H9 (cell line): Measurements from ENCODE around the gene MYO3A. TPM values are rescaled to one million over a fixed set of nuclear protein-coding genes. Genes with fewer than 3 reads are reported as not detected.

Experiments
- DNase-seq: peaks from one replicate; pipeline ENCODE4 v3.0.0-alpha.2; 2017
- H2AFZ ChIP-seq: one replicate; pipeline ENCODE4 v1.6.1; 2013; ENCODE audit warnings: mild to moderate bottlenecking, low read length, control low read depth, moderate library complexity
- H2AK5ac ChIP-seq: 2 replicates; pipeline ENCODE4 v1.6.1; 2013; ENCODE audit warnings: low read length, control low read depth, mixed read lengths; ENCODE audit not compliant: insufficient read length
- H2BK120ac ChIP-seq: one replicate; pipeline ENCODE4 v1.6.1; 2013; ENCODE audit warnings: low read depth, mild to moderate bottlenecking, low read length, control low read depth, inconsistent platforms; ENCODE audit not compliant: poor library complexity, severe bottlenecking
- H2BK12ac ChIP-seq: 2 replicates; pipeline ENCODE4 v1.6.1; 2013; ENCODE audit warnings: low read length, control low read depth, mixed read lengths, low read depth; ENCODE audit not compliant: insufficient read length
- H2BK15ac ChIP-seq: 2 replicates; pipeline ENCODE4 v1.6.1; 2013; ENCODE audit warnings: low read depth, low read length, control low read depth
- H2BK20ac ChIP-seq: one replicate; pipeline ENCODE4 v1.6.1; 2013; ENCODE audit warnings: low read depth, mild to moderate bottlenecking, low read length, control low read depth, inconsistent platforms; ENCODE audit not compliant: poor library complexity, severe bottlenecking
- H2BK5ac ChIP-seq: 2 replicates; pipeline ENCODE4 v1.6.1; 2013; ENCODE audit warnings: low read length, control low read depth, mixed read lengths; ENCODE audit not compliant: insufficient read length
- H3K14ac ChIP-seq: 2 replicates; pipeline ENCODE4 v1.6.1; 2013; ENCODE audit warnings: low read length, control low read depth; ENCODE audit not compliant: insufficient read depth
- H3K18ac ChIP-seq: 2 replicates; pipeline ENCODE4 v1.6.1; 2013; ENCODE audit warnings: low read depth, mild to moderate bottlenecking, mixed read lengths, low read length, control low read depth; ENCODE audit not compliant: insufficient read length
- H3K23ac ChIP-seq: 2 replicates; pipeline ENCODE4 v1.6.1; 2013; ENCODE audit warnings: low read length, control low read depth, mixed read lengths, low read depth; ENCODE audit not compliant: insufficient read length
- H3K23me2 ChIP-seq: 2 replicates; pipeline ENCODE4 v1.6.1; 2013; ENCODE audit warnings: low read depth, mild to moderate bottlenecking, mixed read lengths, low read length, control low read depth; ENCODE audit not compliant: insufficient read length, poor library complexity, severe bottlenecking
- H3K27ac ChIP-seq: 2 replicates; pipeline ENCODE4 v1.5.1; 2013; ENCODE audit warnings: low read length, control low read depth, mixed read lengths, low read depth; ENCODE audit not compliant: insufficient read length
- H3K27me3 ChIP-seq: 2 replicates; pipeline ENCODE4 v1.6.1; 2013; ENCODE audit warnings: low read length, control low read depth, inconsistent platforms; ENCODE audit not compliant: insufficient read depth
- H3K4ac ChIP-seq: 2 replicates; pipeline ENCODE4 v1.6.1; 2013; ENCODE audit warnings: low read depth, mild to moderate bottlenecking, control low read depth, inconsistent platforms, low read length, moderate library complexity
- H3K4me1 ChIP-seq: 2 replicates; pipeline ENCODE4 v1.6.1; 2013; ENCODE audit warnings: low read length, control low read depth, inconsistent platforms; ENCODE audit not compliant: insufficient read depth
- H3K4me2 ChIP-seq: 2 replicates; pipeline ENCODE4 v1.6.1; 2013; ENCODE audit warnings: low read length, control low read depth, mixed read lengths; ENCODE audit not compliant: insufficient read length, insufficient read depth
- H3K56ac ChIP-seq: 2 replicates; pipeline ENCODE4 v1.6.1; 2013; ENCODE audit warnings: low read depth, mild to moderate bottlenecking, mixed read lengths, low read length, control low read depth; ENCODE audit not compliant: insufficient read length
- H3K79me1 ChIP-seq: 2 replicates; pipeline ENCODE4 v1.6.1; 2013; ENCODE audit warnings: low read depth, mild to moderate bottlenecking, moderate library complexity, low read length, control low read depth, inconsistent platforms; ENCODE audit not compliant: insufficient read depth, poor library complexity, severe bottlenecking
- H3K79me2 ChIP-seq: 2 replicates; pipeline ENCODE4 v1.6.1; 2013; ENCODE audit warnings: low read length, control low read depth, inconsistent platforms; ENCODE audit not compliant: insufficient read depth
- H3K9ac ChIP-seq: 2 replicates; pipeline ENCODE4 v1.6.1; 2013; ENCODE audit warnings: low read length, control low read depth, mixed read lengths; ENCODE audit not compliant: insufficient read length; ENCODE audit errors: extremely low read depth
- H3K9me3 ChIP-seq: one replicate; pipeline ENCODE4 v1.6.1; 2013; ENCODE audit warnings: low read depth, low read length, inconsistent platforms; ENCODE audit not compliant: control insufficient read depth
- H3T11ph ChIP-seq: one replicate; pipeline ENCODE4 v1.6.1; 2013; ENCODE audit warnings: mild to moderate bottlenecking, low read length, control low read depth, inconsistent platforms
- H4K20me1 ChIP-seq: one replicate; pipeline ENCODE4 v1.6.1; 2013; ENCODE audit not compliant: control insufficient read depth, insufficient read length, insufficient read depth
- H4K5ac ChIP-seq: 2 replicates; pipeline ENCODE4 v1.6.1; 2013; ENCODE audit warnings: low read depth, mild to moderate bottlenecking, mixed read lengths, low read length, control low read depth; ENCODE audit not compliant: insufficient read length
- H4K8ac ChIP-seq: replicated peaks from 2 replicates; pipeline ENCODE4 v1.6.1; 2013; ENCODE audit warnings: low read length, control low read depth, mixed read lengths, low read depth; ENCODE audit not compliant: insufficient read length
- H4K91ac ChIP-seq: 2 replicates; pipeline ENCODE4 v1.6.1; 2013; ENCODE audit warnings: low read depth, mild to moderate bottlenecking, moderate library complexity, mixed read lengths, low read length, control low read depth; ENCODE audit not compliant: insufficient read length
- H3K27ac Mint-ChIP-seq, 3 experiments: 2 replicates in 2 of 3; 3 replicates in 1 of 3; pipeline ENCODE4 v1.8.0; 2020 to 2021; ENCODE audit warnings: mixed read lengths in 3 of 3, mild to moderate bottlenecking in 1 of 3, moderate library complexity in 1 of 3
- H3K27me3 Mint-ChIP-seq: 2 replicates; pipeline ENCODE4 v1.8.0; 2021; ENCODE audit warnings: low read depth, mild to moderate bottlenecking, moderate library complexity, mixed read lengths
- H3K36me3 Mint-ChIP-seq, 3 experiments: 2 replicates in 2 of 3; 3 replicates in 1 of 3; pipeline ENCODE4 v1.8.0; 2020 to 2021; ENCODE audit warnings: low read depth in 3 of 3, mixed read lengths in 3 of 3; ENCODE audit not compliant: insufficient read depth in 1 of 3
- H3K4me1 Mint-ChIP-seq, 2 experiments: 2 replicates each; pipeline ENCODE4 v1.8.0; 2020; ENCODE audit warnings: mixed read lengths in 2 of 2
- H3K4me3 Mint-ChIP-seq, 2 experiments: 2 replicates in 1 of 2; 3 replicates in 1 of 2; pipeline ENCODE4 v1.8.0; 2020 to 2021; ENCODE audit warnings: mild to moderate bottlenecking in 2 of 2, mixed read lengths in 2 of 2, moderate library complexity in 1 of 2
- H3K9me3 Mint-ChIP-seq, 2 experiments: 2 replicates in 1 of 2; 3 replicates in 1 of 2; pipeline ENCODE4 v1.8.0; 2020; ENCODE audit warnings: mild to moderate bottlenecking in 2 of 2, mixed read lengths in 2 of 2, moderate library complexity in 1 of 2
- WGBS: extraction: QIAGEN DNeasy Blood & Tissue Kit; methylation state at CpG from one replicate; pipeline ENCODE4 v1.1.7; 2013; ENCODE audit warnings: missing lambda C conversion rate, low lambda C conversion rate, mixed read lengths; ENCODE audit not compliant: insufficient read length; ENCODE audit errors: extremely low coverage; 5-methylcytosine and 5-hydroxymethylcytosine counted together
- total RNA-seq: library from RNA; stranded (reverse); gene quantifications from 2 replicates; pipeline ENCODE4 v1.2.1, GENCODE V29; 2021
- TF ChIP-seq, protein P1 (sequence below): fragments of 200-600 bp; sonication (generic); conservative IDR thresholded peaks from 3 replicates; pipeline ENCODE4 v1.8.0; 2021; ENCODE audit warnings: antibody characterized with exemption, mild to moderate bottlenecking

The MYO3A gene
- total RNA-seq, 1 experiment from 2014 or later = 4.3 TPM

- H3K14ac ChIP-seq = no peak overlapping the region
- no peaks in the 10 kb centered on the region; the same call in 1 of the 2 replicates for H3K27me3 ChIP-seq
- no peak overlapping the region for H3K4ac ChIP-seq
- no peaks in the 10 kb centered on the region for H3K79me1 ChIP-seq
- Mint-ChIP-seq H3K4me3 (no peak overlapping the region), H3K9me3 (peaks cover 6 to 9% of the 10 kb centered on the region in 2 experiments; a peak in 4 of 5 replicates), H3K4me1 (peaks cover 15 to 23% of the 10 kb centered on the region in 2 experiments), H3K27me3 (peaks cover 4% of the 10 kb centered on the region; the same call in 1 of the 2 replicates), H3K36me3 (peaks cover 0 to 15% (median 3%) of the 10 kb centered on the region in 3 experiments; a peak in 3 of 7 replicates), H3K27ac (no peak overlapping the region)
- no peak overlapping the region for H4K5ac ChIP-seq
- no peak overlapping the region for H3K9ac ChIP-seq
- H3K4me2 ChIP-seq = no peak overlapping the region
- H3K9me3 ChIP-seq = peaks cover 6% of the 10 kb centered on the region
- no peak overlapping the region for H2AK5ac ChIP-seq
- no peak overlapping the region for H2BK20ac ChIP-seq
- no peaks in the 10 kb centered on the region for H4K20me1 ChIP-seq
- no peak overlapping the region for H2BK12ac ChIP-seq
- WGBS = no CpG with 5 or more reads among the region's 5 CpGs
- no peak overlapping the region for H4K91ac ChIP-seq
- no peak overlapping the region for H2BK5ac ChIP-seq
- no peak for DNase-seq
- no peaks in the 10 kb centered on the region for H3K23me2 ChIP-seq
- no peak overlapping the region for H3T11ph ChIP-seq
- H3K27ac ChIP-seq = no peak overlapping the region
- H3K79me2 ChIP-seq = no peaks in the 10 kb centered on the region
- no peak overlapping the region for H3K56ac ChIP-seq
- no peak overlapping the region for H3K23ac ChIP-seq
- TF ChIP-seq, protein P1, sequence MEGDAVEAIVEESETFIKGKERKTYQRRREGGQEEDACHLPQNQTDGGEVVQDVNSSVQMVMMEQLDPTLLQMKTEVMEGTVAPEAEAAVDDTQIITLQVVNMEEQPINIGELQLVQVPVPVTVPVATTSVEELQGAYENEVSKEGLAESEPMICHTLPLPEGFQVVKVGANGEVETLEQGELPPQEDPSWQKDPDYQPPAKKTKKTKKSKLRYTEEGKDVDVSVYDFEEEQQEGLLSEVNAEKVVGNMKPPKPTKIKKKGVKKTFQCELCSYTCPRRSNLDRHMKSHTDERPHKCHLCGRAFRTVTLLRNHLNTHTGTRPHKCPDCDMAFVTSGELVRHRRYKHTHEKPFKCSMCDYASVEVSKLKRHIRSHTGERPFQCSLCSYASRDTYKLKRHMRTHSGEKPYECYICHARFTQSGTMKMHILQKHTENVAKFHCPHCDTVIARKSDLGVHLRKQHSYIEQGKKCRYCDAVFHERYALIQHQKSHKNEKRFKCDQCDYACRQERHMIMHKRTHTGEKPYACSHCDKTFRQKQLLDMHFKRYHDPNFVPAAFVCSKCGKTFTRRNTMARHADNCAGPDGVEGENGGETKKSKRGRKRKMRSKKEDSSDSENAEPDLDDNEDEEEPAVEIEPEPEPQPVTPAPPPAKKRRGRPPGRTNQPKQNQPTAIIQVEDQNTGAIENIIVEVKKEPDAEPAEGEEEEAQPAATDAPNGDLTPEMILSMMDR = no peak
- no peak overlapping the region for H2BK15ac ChIP-seq
- no peak overlapping the region for H3K18ac ChIP-seq
- H3K4me1 ChIP-seq = no peaks in the 10 kb centered on the region; the same call in 1 of the 2 replicates
- no peak overlapping the region for H2AFZ ChIP-seq
- no peak overlapping the region for H2BK120ac ChIP-seq
- H4K8ac ChIP-seq = no peak overlapping the region
Measured at GRCh38 chr10:25895856-25896255, 38.2 kb upstream of the MYO3A start.
